ENCODE measurements around the gene UNCX. TPM values are rescaled to one million over a fixed set of nuclear protein-coding genes. Genes with fewer than 3 reads are reported as not detected.
"Not testable (repeated sequence)": the region's sequence is repeated elsewhere in the genome, so short reads cannot be mapped to it uniquely, and the experiment has no call there.

Gene UNCX
- total RNA-seq, 4 donors from 2014 or later: not detected

GRCh38 chr7:1278543-1278942 lies 45.9 kb downstream of the UNCX start:
- ATAC-seq (ENCODE audit: low FRiP score) (no peak), DNase-seq (ENCODE audit: low spot score) (no peak)
- no peak for TF ChIP-seq CTCF (IDR thresholded peaks at IDR 0.05)

- ATAC-seq (ENCODE audit: low FRiP score): no peak
- no peak for TF ChIP-seq CTCF (IDR thresholded peaks at IDR 0.05)
- DNase-seq (ENCODE audit: low spot score): no peak
Observed at GRCh38 chr7:1279041-1279440, 46.4 kb downstream of the UNCX start.

GRCh38 chr7:1279895-1280294 lies 47.2 kb downstream of the UNCX start:
- ATAC-seq (ENCODE audit: low FRiP score); DNase-seq (ENCODE audit: low spot score): not testable (repeated sequence)

- TF ChIP-seq CTCF (IDR thresholded peaks at IDR 0.05): no peak
- ATAC-seq (ENCODE audit: low FRiP score) (no peak), DNase-seq (ENCODE audit: low spot score) (no peak)
Observed at GRCh38 chr7:1281068-1281467, 48.4 kb downstream of the UNCX start.

GRCh38 chr7:1282679-1283078 lies 50.0 kb downstream of the UNCX start:
- no peak for TF ChIP-seq CTCF (IDR thresholded peaks at IDR 0.05)
- no peak for ATAC-seq (ENCODE audit: low FRiP score)
- DNase-seq (ENCODE audit: low spot score): no peak

GRCh38 chr7:1283337-1283736 lies 50.7 kb downstream of the UNCX start:
- ATAC-seq (ENCODE audit: low FRiP score) (no peak), DNase-seq (ENCODE audit: low spot score) (no peak)
- no peak for TF ChIP-seq CTCF (IDR thresholded peaks at IDR 0.05)

- ATAC-seq (ENCODE audit: low FRiP score): no peak
- TF ChIP-seq CTCF (IDR thresholded peaks at IDR 0.05): no peak
- DNase-seq (ENCODE audit: low spot score): no peak
Observed at GRCh38 chr7:1283941-1284742, 51.5 kb downstream of the UNCX start.

Measured in omental fat pad (tissue), 4 donors.